DOHH2 (cell line): Measurements from ENCODE around the gene PAN3.

Experiments used
- H3F3A ChIP-seq: fragments of 200-600 bp; sonication (generic), shearing (Covaris generic); 2 replicates; pipeline ENCODE4 v1.6.0; 2016; ENCODE audit warnings: antibody characterized with exemption, mild to moderate bottlenecking; ENCODE audit not compliant: control insufficient read depth, insufficient read depth
- H3K27ac ChIP-seq: fragments of 200-600 bp; sonication (generic); 2 replicates; pipeline ENCODE4 v1.5.1; 2014; ENCODE audit warnings: low read depth, mild to moderate bottlenecking, low read length, moderate library complexity
- H3K27me3 ChIP-seq: fragments of 200-600 bp; sonication (generic); 2 replicates; pipeline ENCODE4 v1.6.1; 2014; ENCODE audit warnings: mild to moderate bottlenecking, low read length, mixed read lengths; ENCODE audit not compliant: control insufficient read depth
- H3K36me3 ChIP-seq: fragments of 200-600 bp; sonication (generic); 2 replicates; pipeline ENCODE4 v1.6.1; 2014; ENCODE audit warnings: mild to moderate bottlenecking, low read length, moderate library complexity, mixed read lengths; ENCODE audit not compliant: control insufficient read depth
- H3K4me1 ChIP-seq: fragments of 200-600 bp; sonication (generic); 2 replicates; pipeline ENCODE4 v1.6.1; 2014; ENCODE audit warnings: mild to moderate bottlenecking, low read length, mixed read lengths; ENCODE audit not compliant: control insufficient read depth
- H3K4me2 ChIP-seq: fragments of 200-600 bp; sonication (generic); 2 replicates; pipeline ENCODE4 v1.6.0; 2014; ENCODE audit warnings: mild to moderate bottlenecking, low read length, moderate library complexity
- H3K4me3 ChIP-seq: fragments of 200-600 bp; sonication (generic); 2 replicates; pipeline ENCODE4 v1.5.1; 2014; ENCODE audit warnings: mild to moderate bottlenecking, low read length, mixed read lengths
- H3K79me2 ChIP-seq: fragments of 200-600 bp; sonication (generic); 2 replicates; pipeline ENCODE4 v1.6.1; 2014; ENCODE audit warnings: mild to moderate bottlenecking, low read length, mixed read lengths; ENCODE audit not compliant: control insufficient read depth
- H3K9me2 ChIP-seq: fragments of 200-600 bp; sonication (generic); replicated peaks from 2 replicates; pipeline ENCODE4 v1.6.1; 2014; ENCODE audit warnings: mild to moderate bottlenecking, low read length, mixed read lengths; ENCODE audit not compliant: control insufficient read depth
- H3K9me3 ChIP-seq: fragments of 200-600 bp; sonication (generic); 2 replicates; pipeline ENCODE4 v1.6.1; 2014; ENCODE audit warnings: antibody characterized with exemption, low read length, mixed read lengths; ENCODE audit not compliant: control insufficient read depth, insufficient read depth
- H4K20me1 ChIP-seq: fragments of 200-600 bp; sonication (generic); 2 replicates; pipeline ENCODE4 v1.6.0; 2014; ENCODE audit warnings: low read depth, mild to moderate bottlenecking, antibody characterized with exemption, low read length, moderate library complexity; ENCODE audit not compliant: control insufficient read depth, insufficient read depth
- EZH2phosphoT487 ChIP-seq: fragments of 200-600 bp; sonication (generic); IDR thresholded peaks from 2 replicates; pipeline ENCODE4 v1.6.1; 2017; ENCODE audit warnings: borderline replicate concordance, mild to moderate bottlenecking, antibody characterized with exemption, low read length, moderate library complexity, mixed read lengths
- TF ChIP-seq, protein P1 (sequence below): fragments of 200-600 bp; sonication (generic); IDR thresholded peaks from one replicate; pipeline ENCODE4 v1.5.1; 2014; ENCODE audit warnings: antibody characterized with exemption, mild to moderate bottlenecking, low read depth, low read length; ENCODE audit not compliant: poor library complexity, severe bottlenecking

The PAN3 gene

DNA sequence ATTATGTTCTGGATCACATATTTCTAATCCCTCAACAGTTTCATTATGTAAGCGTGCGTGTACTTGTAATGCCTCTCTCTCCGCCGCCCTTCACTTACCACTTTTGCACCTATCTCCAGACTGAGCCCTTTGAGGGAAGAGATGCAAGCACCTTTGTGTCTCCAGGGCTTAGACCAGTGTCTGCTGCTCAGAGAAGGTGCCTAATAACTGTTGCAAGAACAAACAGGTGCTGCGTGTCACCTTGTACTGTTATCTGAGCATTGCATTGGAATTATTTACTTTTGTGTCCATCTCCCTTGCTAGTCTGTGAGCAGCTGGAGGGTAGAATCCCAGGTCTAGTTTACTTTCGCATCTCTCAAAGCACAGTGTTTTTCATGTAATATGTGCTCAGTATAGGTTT lies 200.4 kb downstream of the PAN3 start:
- H3K9me2 ChIP-seq = no peaks in the 10 kb centered on the region
- H4K20me1 ChIP-seq = no peaks in the 10 kb centered on the region
- no peaks in the 10 kb centered on the region for H3K36me3 ChIP-seq
- H3K4me2 ChIP-seq = no peak overlapping the region
- H3K9me3 ChIP-seq = no peaks in the 10 kb centered on the region
- H3F3A ChIP-seq = no peaks in the 10 kb centered on the region
- H3K4me1 ChIP-seq = no peaks in the 10 kb centered on the region
- H3K27ac ChIP-seq = no peak overlapping the region
- peaks cover 3% of the 10 kb centered on the region; the same call in 1 of the 2 replicates for H3K27me3 ChIP-seq
- no peak for TF ChIP-seq EZH2phosphoT487
- TF ChIP-seq, protein P1, sequence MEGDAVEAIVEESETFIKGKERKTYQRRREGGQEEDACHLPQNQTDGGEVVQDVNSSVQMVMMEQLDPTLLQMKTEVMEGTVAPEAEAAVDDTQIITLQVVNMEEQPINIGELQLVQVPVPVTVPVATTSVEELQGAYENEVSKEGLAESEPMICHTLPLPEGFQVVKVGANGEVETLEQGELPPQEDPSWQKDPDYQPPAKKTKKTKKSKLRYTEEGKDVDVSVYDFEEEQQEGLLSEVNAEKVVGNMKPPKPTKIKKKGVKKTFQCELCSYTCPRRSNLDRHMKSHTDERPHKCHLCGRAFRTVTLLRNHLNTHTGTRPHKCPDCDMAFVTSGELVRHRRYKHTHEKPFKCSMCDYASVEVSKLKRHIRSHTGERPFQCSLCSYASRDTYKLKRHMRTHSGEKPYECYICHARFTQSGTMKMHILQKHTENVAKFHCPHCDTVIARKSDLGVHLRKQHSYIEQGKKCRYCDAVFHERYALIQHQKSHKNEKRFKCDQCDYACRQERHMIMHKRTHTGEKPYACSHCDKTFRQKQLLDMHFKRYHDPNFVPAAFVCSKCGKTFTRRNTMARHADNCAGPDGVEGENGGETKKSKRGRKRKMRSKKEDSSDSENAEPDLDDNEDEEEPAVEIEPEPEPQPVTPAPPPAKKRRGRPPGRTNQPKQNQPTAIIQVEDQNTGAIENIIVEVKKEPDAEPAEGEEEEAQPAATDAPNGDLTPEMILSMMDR = no peak
- H3K4me3 ChIP-seq = no peak overlapping the region
- H3K79me2 ChIP-seq = no peaks in the 10 kb centered on the region

DNA sequence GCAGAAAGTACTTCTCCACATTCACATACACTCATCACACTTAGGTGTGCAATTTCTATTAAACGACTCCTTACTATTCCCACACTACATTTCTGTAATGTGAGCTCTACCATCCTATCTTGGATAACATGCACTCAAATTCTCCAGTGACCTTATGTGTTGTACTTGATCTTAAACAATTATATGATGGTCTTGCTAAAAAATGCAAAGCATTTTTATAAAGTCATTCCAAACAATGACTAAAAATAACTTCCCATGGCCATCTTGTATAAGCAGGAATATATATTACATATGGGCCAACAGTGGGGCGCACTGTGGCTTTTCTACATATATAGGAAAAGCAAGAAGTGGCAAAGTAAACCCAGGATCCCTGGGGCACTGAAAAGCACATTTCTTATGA lies 201.1 kb downstream of the PAN3 start:
- TF ChIP-seq, protein P1 = no peak
- no peak for TF ChIP-seq EZH2phosphoT487
- Histone ChIP-seq H4K20me1 (no peaks in the 10 kb centered on the region), H3K27ac (no peak overlapping the region), H3K4me3 (no peak overlapping the region), H3K79me2 (no peaks in the 10 kb centered on the region), H3K9me3 (no peaks in the 10 kb centered on the region), H3K4me1 (no peaks in the 10 kb centered on the region), H3K4me2 (no peak overlapping the region), H3F3A (no peaks in the 10 kb centered on the region), H3K27me3 (0 out of 2 replicates have a peak, but pooled peaks cover 3% of the 10 kb centered on the region), H3K9me2 (no peaks in the 10 kb centered on the region), H3K36me3 (no peaks in the 10 kb centered on the region)

DNA sequence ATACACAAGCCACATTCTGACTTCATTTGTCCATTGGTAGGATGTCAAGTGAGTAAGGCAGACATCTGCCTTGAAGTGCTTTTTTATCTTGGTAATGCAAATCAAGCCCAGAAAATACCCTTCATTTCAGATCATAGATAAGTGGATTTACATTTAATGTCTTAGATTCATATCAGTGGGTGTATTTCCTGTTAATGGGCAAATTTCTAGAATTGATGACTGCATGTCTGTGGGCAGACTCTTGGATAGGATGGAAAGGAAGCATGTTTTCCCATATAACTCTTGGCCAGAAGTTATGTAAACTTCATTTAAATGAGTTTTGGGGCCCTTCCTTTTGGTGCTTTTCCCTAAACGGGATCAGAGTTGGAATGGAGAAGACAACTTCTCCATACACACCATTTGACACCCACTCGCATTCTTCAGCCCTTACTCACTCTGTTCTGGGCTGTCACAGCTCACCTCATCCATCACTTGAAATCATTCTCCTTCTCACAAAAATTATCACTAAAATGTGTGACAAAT lies 202.0 kb downstream of the PAN3 start:
- Histone ChIP-seq H3K4me2 (no peak overlapping the region), H4K20me1 (no peaks in the 10 kb centered on the region), H3K36me3 (no peaks in the 10 kb centered on the region), H3K27me3 (0 out of 2 replicates have a peak, but pooled peaks cover 3% of the 10 kb centered on the region), H3K27ac (no peak overlapping the region), H3K9me3 (no peaks in the 10 kb centered on the region), H3K9me2 (no peaks in the 10 kb centered on the region), H3F3A (no peaks in the 10 kb centered on the region), H3K4me3 (no peak overlapping the region), H3K4me1 (no peaks in the 10 kb centered on the region), H3K79me2 (no peaks in the 10 kb centered on the region)
- TF ChIP-seq EZH2phosphoT487 = no peak
- TF ChIP-seq, protein P1 = no peak

DNA sequence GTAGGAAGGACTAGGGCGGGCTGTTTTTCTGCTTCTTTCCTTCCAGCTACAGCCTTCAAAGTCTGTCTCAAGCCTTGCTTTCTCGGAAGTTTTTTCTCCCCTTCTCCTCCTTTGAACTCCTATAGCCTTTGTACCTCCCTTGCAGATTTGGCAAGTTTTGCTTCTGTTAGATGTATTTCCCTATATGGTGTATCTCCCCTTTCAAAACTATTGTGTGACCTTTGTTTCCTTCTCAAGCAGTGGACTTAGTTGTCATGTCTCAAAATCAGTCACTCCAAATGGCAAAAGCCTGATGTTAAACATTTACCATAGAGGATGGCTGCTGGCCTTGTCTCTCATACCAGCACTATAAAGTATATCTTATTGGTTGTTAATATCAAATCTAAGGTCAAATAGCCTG lies 203.9 kb downstream of the PAN3 start:
- Histone ChIP-seq H3K4me1 (no peaks in the 10 kb centered on the region), H3K79me2 (no peaks in the 10 kb centered on the region), H3K27me3 (peaks cover 7% of the 10 kb centered on the region; the same call in 1 of the 2 replicates), H3K27ac (no peak overlapping the region), H4K20me1 (no peaks in the 10 kb centered on the region), H3K4me3 (no peak overlapping the region), H3F3A (no peaks in the 10 kb centered on the region), H3K9me2 (no peaks in the 10 kb centered on the region), H3K36me3 (no peaks in the 10 kb centered on the region), H3K9me3 (no peaks in the 10 kb centered on the region), H3K4me2 (no peak overlapping the region)
- TF ChIP-seq EZH2phosphoT487 = no peak
- TF ChIP-seq, protein P1 = no peak
